ENCODE measurements around the gene MEGF8.

MEGF8 gene

DNA sequence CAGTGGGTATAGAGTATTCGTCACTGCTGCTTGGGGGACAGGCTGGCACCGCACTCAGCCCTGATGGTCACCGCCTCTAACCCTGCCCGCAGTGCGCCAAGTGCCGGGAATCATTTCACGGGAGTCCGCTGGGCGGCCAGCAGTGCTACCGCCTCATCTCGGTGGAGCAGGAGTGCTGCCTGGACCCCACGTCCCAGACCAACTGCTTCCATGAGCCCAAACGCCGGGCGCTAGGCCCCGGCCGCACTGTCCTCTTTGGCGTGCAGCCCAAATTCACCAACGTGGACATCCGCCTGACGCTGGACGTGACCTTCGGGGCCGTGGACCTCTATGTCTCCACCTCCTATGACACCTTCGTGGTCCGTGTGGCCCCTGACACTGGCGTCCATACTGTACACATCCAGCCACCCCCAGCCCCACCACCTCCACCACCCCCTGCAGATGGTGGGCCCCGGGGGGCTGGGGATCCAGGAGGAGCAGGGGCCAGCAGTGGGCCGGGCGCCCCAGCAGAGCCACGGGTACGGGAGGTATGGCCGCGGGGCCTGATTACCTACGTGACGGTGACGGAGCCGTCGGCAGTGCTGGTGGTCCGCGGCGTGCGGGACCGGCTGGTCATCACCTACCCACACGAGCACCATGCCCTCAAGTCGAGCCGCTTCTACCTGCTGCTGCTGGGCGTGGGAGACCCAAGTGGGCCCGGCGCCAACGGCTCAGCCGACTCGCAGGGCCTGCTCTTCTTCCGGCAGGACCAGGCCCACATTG is 50.2 kb downstream of the MEGF8 start:
- no peak for DNase-seq (ENCODE audit: low spot score)
- TF ChIP-seq, protein P1, sequence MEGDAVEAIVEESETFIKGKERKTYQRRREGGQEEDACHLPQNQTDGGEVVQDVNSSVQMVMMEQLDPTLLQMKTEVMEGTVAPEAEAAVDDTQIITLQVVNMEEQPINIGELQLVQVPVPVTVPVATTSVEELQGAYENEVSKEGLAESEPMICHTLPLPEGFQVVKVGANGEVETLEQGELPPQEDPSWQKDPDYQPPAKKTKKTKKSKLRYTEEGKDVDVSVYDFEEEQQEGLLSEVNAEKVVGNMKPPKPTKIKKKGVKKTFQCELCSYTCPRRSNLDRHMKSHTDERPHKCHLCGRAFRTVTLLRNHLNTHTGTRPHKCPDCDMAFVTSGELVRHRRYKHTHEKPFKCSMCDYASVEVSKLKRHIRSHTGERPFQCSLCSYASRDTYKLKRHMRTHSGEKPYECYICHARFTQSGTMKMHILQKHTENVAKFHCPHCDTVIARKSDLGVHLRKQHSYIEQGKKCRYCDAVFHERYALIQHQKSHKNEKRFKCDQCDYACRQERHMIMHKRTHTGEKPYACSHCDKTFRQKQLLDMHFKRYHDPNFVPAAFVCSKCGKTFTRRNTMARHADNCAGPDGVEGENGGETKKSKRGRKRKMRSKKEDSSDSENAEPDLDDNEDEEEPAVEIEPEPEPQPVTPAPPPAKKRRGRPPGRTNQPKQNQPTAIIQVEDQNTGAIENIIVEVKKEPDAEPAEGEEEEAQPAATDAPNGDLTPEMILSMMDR (IDR thresholded peaks at IDR 0.05; ENCODE audit: borderline replicate concordance, control extremely low read depth, extremely low read depth, insufficient read depth, missing control alignments): no peak
- in situ Hi-C loops (cut with MboI; ENCODE audit: low sequenced_read_pairs, unreplicated experiment): no loop called here

DNA sequence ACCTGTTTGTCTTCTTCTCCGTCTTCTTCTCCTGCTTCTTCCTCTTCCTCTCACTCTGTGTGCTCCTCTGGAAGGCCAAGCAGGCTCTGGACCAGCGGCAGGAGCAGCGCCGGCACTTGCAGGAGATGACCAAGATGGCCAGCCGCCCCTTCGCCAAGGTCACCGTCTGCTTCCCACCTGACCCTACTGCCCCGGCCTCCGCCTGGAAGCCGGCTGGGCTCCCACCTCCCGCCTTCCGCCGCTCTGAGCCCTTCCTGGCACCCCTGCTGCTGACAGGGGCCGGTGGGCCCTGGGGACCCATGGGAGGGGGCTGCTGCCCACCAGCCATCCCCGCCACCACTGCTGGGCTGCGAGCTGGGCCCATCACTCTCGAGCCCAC is 50.7 kb downstream of the MEGF8 start:
- DNase-seq (ENCODE audit: low spot score): no peak
- in situ Hi-C loops (cut with MboI; ENCODE audit: low sequenced_read_pairs, unreplicated experiment): no loop called here
- TF ChIP-seq, protein P1 (IDR thresholded peaks at IDR 0.05; ENCODE audit: borderline replicate concordance, control extremely low read depth, extremely low read depth, insufficient read depth, missing control alignments): no peak

DNA sequence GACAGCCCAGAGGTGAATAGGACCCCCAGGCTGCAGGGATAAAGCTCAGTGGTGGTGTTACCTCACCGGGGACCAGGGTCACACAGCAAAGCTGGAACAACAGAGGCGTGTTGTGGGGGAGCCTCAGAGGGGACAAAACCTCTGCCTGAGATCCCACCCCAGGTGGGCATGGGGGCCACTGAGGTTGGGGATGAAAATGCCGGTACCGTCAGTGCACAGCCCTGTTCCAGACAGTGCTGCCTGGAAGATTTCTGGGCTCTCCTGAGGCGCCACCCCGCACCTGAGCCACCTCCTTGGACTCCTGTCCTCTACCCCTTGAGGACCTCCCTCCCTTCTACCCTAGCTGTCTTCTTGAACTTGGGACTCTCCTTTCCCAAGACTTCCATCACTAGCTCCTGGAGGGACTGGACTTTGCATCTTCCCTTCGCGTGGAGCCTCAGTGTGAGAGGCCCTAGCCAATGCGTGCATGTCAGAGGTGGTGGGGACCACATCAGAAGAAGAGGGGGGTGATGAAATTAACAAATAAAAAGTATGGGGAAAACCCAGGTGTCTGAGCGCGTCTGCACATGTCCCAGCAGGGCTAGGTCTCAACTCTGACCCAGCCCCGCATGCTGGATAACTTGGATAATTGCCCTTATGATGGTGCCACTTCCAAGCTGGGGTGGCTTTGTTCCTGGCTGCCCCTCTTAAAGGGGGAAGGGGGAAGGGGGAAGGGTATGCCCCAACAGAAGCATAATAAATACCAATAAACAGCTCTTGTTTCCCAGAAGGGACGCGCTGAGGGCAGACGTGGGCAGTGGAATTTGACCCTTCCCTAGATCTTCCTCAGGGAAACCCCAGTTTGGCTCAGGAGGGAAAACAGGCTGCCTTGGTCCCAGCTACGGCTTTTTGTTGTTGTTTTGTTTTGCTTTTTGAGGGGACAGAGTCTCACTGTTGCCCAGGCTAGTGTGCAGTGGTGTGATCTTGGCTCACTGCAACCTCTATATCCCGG is 53.1 kb downstream of the MEGF8 start:
- TF ChIP-seq, protein P1 (IDR thresholded peaks at IDR 0.05; ENCODE audit: borderline replicate concordance, control extremely low read depth, extremely low read depth, insufficient read depth, missing control alignments): no peak
- DNase-seq (ENCODE audit: low spot score): no peak
- in situ Hi-C loops (cut with MboI; ENCODE audit: low sequenced_read_pairs, unreplicated experiment): no loop called here

DNA sequence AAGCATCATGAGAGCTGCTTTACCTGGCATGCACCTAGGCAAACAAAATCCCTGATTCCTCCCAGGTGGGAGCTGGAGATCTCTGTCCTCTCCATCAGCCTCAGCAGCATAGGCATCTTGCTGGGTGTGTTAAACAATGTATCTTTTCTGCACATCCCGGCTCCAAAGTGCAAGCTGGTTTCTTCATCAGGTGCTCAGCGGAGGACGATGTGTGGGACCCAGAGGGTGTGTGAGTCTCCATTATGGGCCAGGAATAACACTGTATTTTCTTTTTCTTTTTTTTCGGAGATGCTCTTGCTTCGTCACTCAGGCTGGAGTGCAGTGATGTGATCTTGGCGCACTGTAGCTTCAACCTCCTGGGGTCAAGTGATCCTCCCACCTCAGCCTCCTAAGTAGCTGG is 54.7 kb downstream of the MEGF8 start:
- TF ChIP-seq, protein P1 (IDR thresholded peaks at IDR 0.05; ENCODE audit: borderline replicate concordance, control extremely low read depth, extremely low read depth, insufficient read depth, missing control alignments): no peak
- no peak for DNase-seq (ENCODE audit: low spot score)
- in situ Hi-C loops (cut with MboI; ENCODE audit: low sequenced_read_pairs, unreplicated experiment): no loop called here

DNA sequence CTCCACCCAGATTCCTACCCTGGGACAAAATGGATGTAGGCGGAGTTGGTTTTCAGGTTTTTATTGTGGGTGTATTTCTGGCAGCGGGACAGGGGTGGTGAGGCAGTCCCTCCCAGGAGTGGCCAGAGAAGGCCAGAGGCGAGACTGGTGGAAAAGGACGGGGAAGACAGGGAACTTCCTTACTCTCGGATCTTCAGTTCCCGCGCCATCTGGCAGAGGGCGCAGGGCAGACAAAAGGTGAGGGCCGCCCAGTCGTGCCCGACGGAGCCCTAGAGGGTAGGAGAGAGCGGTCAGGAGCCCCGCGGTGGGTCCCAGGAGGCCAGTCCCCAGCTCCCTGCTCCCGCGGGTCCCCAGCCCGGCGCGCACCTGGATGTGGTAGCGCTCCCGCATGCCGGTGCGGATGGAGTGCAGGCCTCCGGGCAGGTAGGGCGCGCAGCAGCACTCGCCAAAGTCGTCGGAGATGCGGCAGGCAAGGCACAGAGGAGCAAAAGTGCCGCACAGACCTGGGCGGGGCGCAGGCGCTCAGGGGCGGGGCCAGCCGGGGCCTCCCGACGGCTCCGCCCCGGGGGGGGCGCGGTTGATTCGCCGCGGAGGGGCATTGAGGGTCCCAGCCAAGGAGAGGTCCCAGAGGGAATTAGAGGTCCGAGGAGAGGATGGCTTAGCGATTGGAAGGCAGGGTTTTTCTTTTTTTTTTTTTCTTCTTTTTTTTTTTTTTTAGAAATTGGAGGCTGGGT is 61.7 kb downstream of the MEGF8 start:
- peak; percentile 82 for DNase-seq (ENCODE audit: low spot score)
- TF ChIP-seq, protein P1 (IDR thresholded peaks at IDR 0.05; ENCODE audit: borderline replicate concordance, control extremely low read depth, extremely low read depth, insufficient read depth, missing control alignments): peak; percentile 34
- in situ Hi-C loops (cut with MboI; ENCODE audit: low sequenced_read_pairs, unreplicated experiment): no loop called here

DNA sequence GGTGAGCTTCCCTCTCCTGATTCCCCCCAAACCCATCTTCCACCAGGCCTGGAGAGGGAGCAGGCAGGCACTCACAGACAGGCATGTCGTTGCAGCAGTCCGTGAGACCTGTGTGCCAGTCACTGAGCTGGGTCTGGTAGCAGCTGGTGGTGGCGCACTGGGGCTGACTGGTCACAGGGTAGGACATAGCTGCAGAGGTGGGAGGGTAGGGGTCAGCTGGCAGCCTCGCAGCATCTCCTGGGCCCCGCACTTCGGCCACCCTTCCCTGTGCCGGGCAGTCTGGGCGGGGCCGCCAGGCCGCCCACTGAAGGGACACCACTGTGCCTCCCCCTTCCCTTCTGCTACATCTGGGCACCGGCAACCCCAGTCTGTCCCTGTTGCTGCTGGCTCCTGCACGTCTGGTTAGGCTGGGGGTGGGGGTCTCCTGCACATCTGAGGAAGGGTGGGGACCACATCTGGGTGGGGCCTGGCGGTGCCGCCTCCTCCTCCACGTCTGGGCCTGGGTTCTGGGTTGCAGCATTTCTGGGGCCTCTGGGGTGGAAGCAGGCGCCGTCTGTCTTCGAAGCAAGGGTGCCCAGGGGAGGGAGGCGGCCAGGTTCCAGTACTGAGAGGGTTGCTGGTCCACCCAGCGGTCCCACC is 63.5 kb downstream of the MEGF8 start:
- no peak for DNase-seq (ENCODE audit: low spot score)
- TF ChIP-seq, protein P1 (IDR thresholded peaks at IDR 0.05; ENCODE audit: borderline replicate concordance, control extremely low read depth, extremely low read depth, insufficient read depth, missing control alignments): no peak
- in situ Hi-C loops (cut with MboI; ENCODE audit: low sequenced_read_pairs, unreplicated experiment): no loop called here
